NCI-H510A (cell line): ENCODE measurements around the gene FOXG1.

Source experiments
- DNase-seq: peaks from one replicate; lab custom pipeline; 2025; lab: John Stamatoyannopoulos, UW

Gene FOXG1

DNA sequence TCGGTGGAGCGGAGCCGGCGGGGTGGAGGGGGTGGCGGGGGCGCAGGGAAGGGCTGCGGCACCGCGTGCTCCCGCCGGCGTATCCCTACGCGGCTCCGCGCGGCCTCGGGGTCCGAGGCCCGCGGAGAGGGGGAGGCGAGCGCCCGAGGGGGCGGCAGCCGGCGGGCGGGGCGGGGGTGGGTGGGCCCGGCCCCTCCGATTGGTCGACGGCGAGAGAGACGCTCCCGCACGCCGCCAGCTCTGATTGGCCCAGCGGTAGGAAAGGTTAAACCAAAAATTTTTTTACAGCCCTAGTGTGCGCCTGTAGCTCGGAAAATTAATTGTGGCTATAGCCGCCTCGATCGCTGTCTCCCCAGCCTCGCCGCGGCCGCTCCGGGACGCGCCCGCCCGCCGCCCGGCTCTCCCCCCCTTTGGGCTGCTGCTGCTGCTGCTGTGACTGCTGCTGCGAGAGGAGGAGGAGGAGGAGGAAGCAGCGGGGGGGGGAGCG, at the start of gene FOXG1:
Gene FOXG1 (plus strand): TSS at position 319 of the 487 bp plus-strand sequence. CDS start 493 bp downstream, outside the sequence.
- peak; percentile 90 for DNase-seq

DNA sequence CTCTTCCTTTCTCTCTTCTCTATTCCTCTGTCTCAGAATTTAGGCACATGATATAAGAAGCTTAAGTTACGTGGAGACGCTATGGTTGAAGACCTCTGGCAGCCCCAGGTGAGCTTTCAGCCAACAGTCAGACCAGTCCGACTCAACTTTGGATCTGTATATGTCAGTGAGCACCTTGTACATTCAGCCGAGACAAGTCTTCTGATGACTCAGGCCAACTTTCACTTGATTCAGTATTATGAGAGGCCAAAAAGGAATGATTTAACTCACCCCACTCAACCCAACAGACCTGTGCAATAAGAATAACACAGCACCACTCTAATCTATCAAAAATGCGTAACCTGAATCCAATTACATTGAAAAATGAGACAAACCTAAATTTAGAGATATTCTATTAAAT, 47.5 kb upstream of the FOXG1 start:
- no peak for DNase-seq

GRCh38 chr14:28731358-28731757, 35.2 kb upstream of the FOXG1 start:
- DNase-seq = no peak

DNA sequence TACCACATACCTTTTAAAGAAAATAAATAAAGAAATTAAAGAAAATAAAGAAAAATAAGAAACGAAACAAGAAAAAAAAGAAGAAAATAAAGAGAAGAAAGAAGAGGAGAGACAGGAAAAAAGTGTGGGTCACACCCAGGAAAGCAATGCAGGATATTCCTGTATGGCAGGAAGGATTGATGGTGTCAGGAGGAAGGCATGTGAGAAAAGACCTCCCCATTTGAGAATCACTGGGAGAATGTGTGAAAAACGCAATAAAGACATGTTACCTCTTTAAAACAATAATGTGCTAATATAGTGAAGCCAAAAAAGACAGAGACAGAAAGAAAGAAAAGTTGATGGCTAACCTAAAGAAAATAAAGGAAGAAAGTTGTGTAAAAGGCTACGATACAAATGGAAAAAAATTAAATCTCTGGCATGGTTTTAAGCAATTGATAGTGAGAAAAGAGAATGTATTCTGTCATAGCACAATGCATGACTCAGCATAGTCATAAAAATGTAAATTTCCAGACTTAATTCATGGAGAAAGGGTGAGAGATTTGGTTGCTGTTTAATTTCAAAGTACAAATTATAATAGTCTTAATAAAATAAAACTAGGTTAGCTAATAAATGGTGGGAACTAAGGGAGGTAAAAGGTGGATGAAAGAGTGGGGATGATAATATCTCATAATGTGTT, 24.3 kb upstream of the FOXG1 start:
- no peak for DNase-seq

GRCh38 chr14:28744126-28744525, 22.5 kb upstream of the FOXG1 start:
- no peak for DNase-seq

DNA sequence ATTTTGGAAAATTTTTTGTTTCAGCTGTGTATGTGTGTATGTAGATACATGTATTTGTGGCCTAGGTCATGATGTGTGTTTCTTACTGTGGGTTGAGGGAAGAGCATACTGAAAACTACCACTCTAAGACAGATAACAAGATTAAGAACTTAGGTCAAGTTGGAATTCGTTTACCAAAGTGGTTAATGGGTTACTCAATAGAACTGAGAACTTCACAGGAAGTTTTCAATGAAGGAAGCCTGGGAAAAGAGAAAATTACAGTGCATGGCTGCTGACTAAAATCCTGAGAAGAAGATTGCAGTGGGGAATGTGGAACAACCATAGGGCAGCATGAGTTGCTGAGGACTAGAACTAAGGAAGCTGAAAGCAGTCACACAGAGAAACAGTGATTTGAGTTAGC, 21.4 kb upstream of the FOXG1 start:
- DNase-seq = no peak

DNA sequence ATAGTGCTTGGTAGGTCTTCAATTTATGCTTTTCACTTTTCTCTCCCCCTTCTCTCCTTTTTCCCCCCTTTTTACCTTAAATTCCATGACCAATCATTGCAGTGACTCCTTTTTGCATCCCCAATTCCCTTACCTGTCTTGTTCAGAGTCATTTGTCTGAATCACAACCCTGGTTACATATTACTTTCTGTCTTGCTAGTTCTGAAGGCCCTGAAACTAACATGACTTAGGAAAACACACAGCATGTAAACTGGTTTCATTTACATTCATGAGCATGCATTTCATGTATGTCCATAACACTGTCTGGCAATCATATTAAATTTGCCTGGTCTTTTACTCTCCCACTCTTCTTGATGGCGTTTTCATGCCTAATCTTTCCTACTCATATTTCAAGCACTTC, 20.3 kb upstream of the FOXG1 start:
- no peak for DNase-seq

DNA sequence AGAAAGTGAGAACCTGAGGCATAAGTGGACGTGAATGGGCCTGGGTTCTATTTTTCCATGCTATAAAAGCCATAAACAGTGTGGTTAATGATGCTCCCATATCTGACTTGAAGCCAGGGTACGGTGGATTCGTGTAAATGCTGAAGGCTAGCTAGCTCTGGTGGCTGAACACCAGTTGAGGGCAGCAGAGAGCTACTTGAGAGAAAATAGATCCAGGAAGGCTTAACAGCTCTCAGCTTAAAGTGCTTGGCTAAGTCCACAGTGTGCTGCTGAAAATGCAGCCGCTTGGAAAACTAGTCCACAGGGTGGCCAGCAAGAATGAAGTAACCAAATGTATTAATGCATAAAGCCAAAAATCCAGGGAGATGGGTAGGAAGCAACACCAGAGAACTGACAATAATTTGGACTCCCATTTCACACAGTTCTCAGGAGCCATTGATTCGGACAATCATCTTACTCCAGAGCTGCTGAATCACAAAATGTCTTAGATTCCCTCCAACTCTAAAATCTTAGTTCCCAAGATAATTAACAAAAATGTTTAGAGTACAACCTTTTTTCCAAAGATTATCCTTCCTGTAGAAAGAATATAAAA, 15.0 kb upstream of the FOXG1 start:
- peak; percentile 72 for DNase-seq

- DNase-seq = peak; percentile 6
Observed at GRCh38 chr14:28754209-28754985, 12.2 kb upstream of the FOXG1 start.

DNA sequence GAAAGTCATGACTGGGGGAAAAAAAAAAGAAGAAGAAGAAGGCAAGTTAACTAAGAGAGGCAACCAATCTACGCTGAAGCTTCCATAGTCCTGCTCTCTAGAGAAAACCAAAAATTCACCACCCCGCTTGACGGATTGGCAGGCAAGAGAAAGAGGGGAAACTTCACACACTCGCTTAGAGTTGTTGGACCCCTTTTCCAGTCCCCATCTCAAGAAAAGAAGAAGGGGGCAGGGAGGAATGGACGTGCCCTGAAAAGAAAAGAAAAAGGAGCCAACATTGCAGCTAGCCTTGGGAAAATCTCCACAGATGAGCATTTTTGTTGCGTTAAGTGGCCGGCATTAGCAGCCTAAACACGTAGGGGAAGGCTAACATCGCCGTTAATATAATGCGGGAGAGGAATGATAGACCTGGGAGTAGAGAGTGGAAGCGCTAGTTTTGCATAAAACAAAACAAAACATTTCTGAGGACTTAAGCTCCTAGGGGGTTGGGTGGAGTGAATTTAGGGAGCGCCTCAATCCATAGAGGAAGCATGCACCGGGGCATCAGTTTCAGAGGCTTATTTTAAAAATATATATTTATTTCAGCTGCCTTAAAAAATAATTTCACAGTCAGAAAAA, 11.3 kb upstream of the FOXG1 start:
- DNase-seq = no peak

DNA sequence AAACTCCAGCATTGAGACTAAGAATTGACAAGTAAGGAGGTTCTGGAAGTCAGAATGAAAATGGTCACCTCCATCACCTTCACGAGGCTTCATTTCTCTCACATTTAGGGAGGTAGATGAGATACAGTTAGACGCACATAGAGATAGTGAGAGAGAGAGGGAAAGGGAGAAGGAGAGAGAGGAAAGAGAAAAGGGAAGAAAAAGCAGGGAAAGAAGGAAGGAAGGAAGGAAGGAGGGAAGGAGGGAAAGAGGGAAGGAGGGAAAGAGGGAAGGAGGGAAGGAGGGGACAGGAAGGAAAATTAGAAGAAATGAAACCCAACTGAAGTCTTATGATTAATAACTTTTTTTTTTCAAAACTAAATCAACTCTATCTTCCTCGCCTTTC, 10.7 kb upstream of the FOXG1 start:
- no peak for DNase-seq

- no peak for DNase-seq
Observed at GRCh38 chr14:28756269-28756883, 10.2 kb upstream of the FOXG1 start.

- DNase-seq = no peak
Observed at GRCh38 chr14:28756884-28757570, 9.6 kb upstream of the FOXG1 start.

DNA sequence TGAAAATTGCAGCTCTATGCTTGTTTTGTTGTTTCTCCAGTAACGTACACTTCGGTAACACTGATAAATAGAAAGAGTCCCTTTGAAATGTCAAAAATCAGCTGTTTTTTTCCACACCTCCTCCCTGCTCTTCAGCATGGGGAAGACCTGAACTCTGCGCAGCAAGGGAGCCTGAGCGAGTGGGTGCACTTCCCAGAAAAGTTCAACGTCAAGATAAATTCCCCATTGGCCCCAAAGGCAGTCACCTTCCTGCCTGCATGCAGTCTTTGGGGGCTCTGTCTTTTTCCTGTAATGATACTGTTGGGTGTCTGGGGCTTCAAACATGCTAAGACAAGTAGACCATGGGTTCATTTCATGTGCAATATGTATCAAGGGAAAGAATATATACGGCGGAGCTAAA, 8.8 kb upstream of the FOXG1 start:
- DNase-seq = no peak

- DNase-seq = no peak
Observed at GRCh38 chr14:28758253-28758884, 8.2 kb upstream of the FOXG1 start.

DNA sequence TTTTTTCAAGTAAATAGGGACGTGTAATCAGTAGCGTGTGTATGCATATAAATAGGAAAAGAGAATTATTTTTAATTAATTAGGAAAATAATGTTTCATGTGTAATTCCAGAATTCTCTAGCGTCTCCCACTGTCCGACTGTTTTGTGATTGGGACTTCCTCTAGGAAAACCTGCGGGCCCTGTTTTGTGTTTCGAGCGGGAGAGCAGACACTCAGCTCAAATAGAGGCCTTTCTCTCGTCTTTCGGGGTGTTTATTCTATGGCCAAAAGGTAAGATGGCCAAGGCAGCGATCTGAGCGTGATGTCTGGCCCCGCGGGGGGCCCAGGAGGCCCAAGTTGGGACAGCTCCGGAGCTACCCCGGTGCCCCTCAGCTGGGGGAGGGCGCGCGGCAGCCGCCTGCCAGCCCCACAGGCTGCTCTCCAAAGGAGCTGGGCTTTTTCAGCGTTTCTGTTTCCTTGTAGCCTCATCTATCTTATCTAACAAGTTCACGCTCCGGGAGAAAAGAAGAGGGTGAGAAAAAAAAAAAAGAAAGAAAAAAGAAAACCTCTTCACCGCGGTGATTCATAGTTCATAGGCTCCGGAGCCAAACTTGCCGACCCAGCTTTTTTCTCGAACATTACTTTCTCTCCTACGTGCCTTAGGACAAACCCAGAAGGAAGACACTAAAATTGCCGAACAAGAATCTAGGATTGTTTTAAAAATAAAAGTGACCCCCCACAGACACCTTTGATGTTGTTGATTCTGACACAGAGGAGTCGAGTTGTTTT, 7.5 kb upstream of the FOXG1 start:
- no peak for DNase-seq

DNA sequence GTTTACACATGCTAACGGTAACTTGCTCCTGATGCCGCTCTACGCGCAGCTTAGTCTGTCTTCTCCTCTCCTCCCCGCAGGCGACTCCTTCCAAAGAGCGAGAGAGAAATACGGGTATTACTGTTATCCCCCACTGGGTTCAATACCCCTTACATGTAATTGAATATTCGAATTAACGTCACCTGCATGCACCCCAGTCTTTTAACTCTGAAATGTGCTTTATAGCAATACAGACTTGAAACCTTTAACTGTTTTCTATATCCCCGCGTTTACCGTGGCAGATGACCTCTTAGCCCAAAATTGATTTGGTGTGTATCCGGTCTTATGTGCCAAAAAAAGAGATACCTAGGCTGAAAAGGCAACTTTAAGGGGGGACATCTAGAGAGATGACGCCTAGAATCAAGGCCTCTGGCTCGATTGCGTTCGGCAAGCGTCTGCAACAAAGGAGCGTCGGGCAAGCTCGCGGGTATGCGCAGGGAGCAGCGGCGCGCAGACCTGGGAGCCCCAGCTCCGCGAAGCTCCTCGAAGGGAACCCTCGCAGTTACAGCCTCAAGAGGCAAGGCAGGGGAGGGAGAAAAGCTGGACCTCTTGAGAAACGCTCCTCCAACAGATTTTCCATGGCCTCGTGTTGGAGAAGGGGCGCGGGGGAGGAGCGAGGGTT, 6.8 kb upstream of the FOXG1 start:
- no peak for DNase-seq

- DNase-seq = no peak
Observed at GRCh38 chr14:28760431-28760996, 6.1 kb upstream of the FOXG1 start.
